IPS DF 6.9 (cell line): ENCODE results near the gene CCDC177.

Experiments used
- DNase-seq: peaks from one replicate; pipeline ENCODE4 v3.0.0-alpha.2; 2013; ENCODE audit warnings: low read depth, low spot score
- H3K27ac ChIP-seq: one replicate; pipeline ENCODE4 v1.5.1; 2013; ENCODE audit warnings: low read length, control low read depth
- H3K27me3 ChIP-seq: 2 replicates; pipeline ENCODE4 v1.6.1; 2013; ENCODE audit warnings: mild to moderate bottlenecking, low read length; ENCODE audit not compliant: control insufficient read depth, insufficient read depth
- H3K36me3 ChIP-seq: 2 replicates; pipeline ENCODE4 v1.6.1; 2013; ENCODE audit warnings: low read length; ENCODE audit not compliant: control insufficient read depth, insufficient read depth
- H3K4me1 ChIP-seq: 2 replicates; pipeline ENCODE4 v1.6.1; 2013; ENCODE audit warnings: low read length; ENCODE audit not compliant: control insufficient read depth, insufficient read depth
- H3K4me3 ChIP-seq: 2 replicates; pipeline ENCODE4 v1.5.1; 2013; ENCODE audit warnings: mild to moderate bottlenecking, low read length
- H3K9me3 ChIP-seq: 2 replicates; pipeline ENCODE4 v1.6.1; 2013; ENCODE audit warnings: low read length, inconsistent platforms; ENCODE audit not compliant: control insufficient read depth, insufficient read depth
- WGBS: extraction: QIAGEN DNeasy Blood & Tissue Kit; methylation state at CpG from one replicate; pipeline ENCODE4 v1.1.7; 2013; ENCODE audit warnings: mixed read lengths, missing lambda C conversion rate; ENCODE audit not compliant: insufficient read length, insufficient coverage; 5-methylcytosine and 5-hydroxymethylcytosine counted together

CCDC177 gene

GRCh38 chr14:69530095-69530494 lies 44.6 kb downstream of the CCDC177 start:
- Histone ChIP-seq H3K4me1 (no peaks in the 10 kb centered on the region), H3K27ac (no peak overlapping the region), H3K4me3 (no peak overlapping the region), H3K9me3 (no peaks in the 10 kb centered on the region), H3K27me3 (0 out of 2 replicates have a peak, but pooled peaks cover 1% of the 10 kb centered on the region), H3K36me3 (no peaks in the 10 kb centered on the region)
- DNase-seq = no peak
- WGBS = no CpG with 5 or more reads among the region's 4 CpGs

GRCh38 chr14:69529563-69529962 lies 45.1 kb downstream of the CCDC177 start:
- H3K4me1 ChIP-seq = no peaks in the 10 kb centered on the region
- no peaks in the 10 kb centered on the region for H3K9me3 ChIP-seq
- WGBS = no CpG with 5 or more reads among the region's 3 CpGs
- 0 out of 2 replicates have a peak, but pooled peaks cover 1% of the 10 kb centered on the region for H3K27me3 ChIP-seq
- H3K4me3 ChIP-seq = no peak overlapping the region
- DNase-seq = no peak
- H3K36me3 ChIP-seq = no peaks in the 10 kb centered on the region
- H3K27ac ChIP-seq = no peak overlapping the region

- no CpG with 5 or more reads among the region's 5 CpGs for WGBS
- no peak for DNase-seq
- no peak overlapping the region for H3K27ac ChIP-seq
Observed at GRCh38 chr14:69528930-69529329, 45.7 kb downstream of the CCDC177 start.

GRCh38 chr14:69528143-69528542 lies 46.5 kb downstream of the CCDC177 start:
- no peak overlapping the region for H3K27ac ChIP-seq
- WGBS = no CpG with 5 or more reads among the region's 9 CpGs
- DNase-seq = no peak
- H3K36me3 ChIP-seq = no peaks in the 10 kb centered on the region
- no peaks in the 10 kb centered on the region for H3K9me3 ChIP-seq
- 0 out of 2 replicates have a peak, but pooled peaks cover 1% of the 10 kb centered on the region for H3K27me3 ChIP-seq
- H3K4me3 ChIP-seq = no peak overlapping the region
- no peaks in the 10 kb centered on the region for H3K4me1 ChIP-seq

More at GRCh38 chr14:69528930-69529329, 45.7 kb downstream of the CCDC177 start:
- Histone ChIP-seq H3K9me3 (no peaks in the 10 kb centered on the region), H3K4me3 (no peak overlapping the region), H3K36me3 (no peaks in the 10 kb centered on the region), H3K27me3 (0 out of 2 replicates have a peak, but pooled peaks cover 1% of the 10 kb centered on the region), H3K4me1 (no peaks in the 10 kb centered on the region)

- no CpG with 5 or more reads among the region's 14 CpGs for WGBS
- no peaks in the 10 kb centered on the region for H3K4me1 ChIP-seq
- H3K27ac ChIP-seq = no peak overlapping the region
- no peak for DNase-seq
- H3K36me3 ChIP-seq = no peaks in the 10 kb centered on the region
- no peak overlapping the region for H3K4me3 ChIP-seq
- H3K9me3 ChIP-seq = no peaks in the 10 kb centered on the region
- H3K27me3 ChIP-seq = 0 out of 2 replicates have a peak, but pooled peaks cover 1% of the 10 kb centered on the region
Observed at GRCh38 chr14:69527635-69528034, 47.0 kb downstream of the CCDC177 start.

- no peak for DNase-seq
- H3K9me3 ChIP-seq = no peaks in the 10 kb centered on the region
- 0 out of 2 replicates have a peak, but pooled peaks cover 1% of the 10 kb centered on the region for H3K27me3 ChIP-seq
- no peak overlapping the region for H3K27ac ChIP-seq
- H3K4me1 ChIP-seq = no peaks in the 10 kb centered on the region
- no peaks in the 10 kb centered on the region for H3K36me3 ChIP-seq
- no peak overlapping the region for H3K4me3 ChIP-seq
- WGBS = no CpG with 5 or more reads among the region's 6 CpGs
Observed at GRCh38 chr14:69525896-69526295, 48.8 kb downstream of the CCDC177 start.

- Histone ChIP-seq H3K36me3 (no peaks in the 10 kb centered on the region), H3K27ac (no peak overlapping the region), H3K4me3 (no peak overlapping the region), H3K4me1 (no peaks in the 10 kb centered on the region), H3K9me3 (no peaks in the 10 kb centered on the region), H3K27me3 (no peaks in the 10 kb centered on the region)
- no CpG with 5 or more reads among the region's 6 CpGs for WGBS
- no peak for DNase-seq
Observed at GRCh38 chr14:69522026-69522425, 52.6 kb downstream of the CCDC177 start.
